ENCODE data around the gene PROKR2. TPM values are rescaled to one million over a fixed set of nuclear protein-coding genes. Genes with fewer than 3 reads are reported as not detected.

The PROKR2 gene
- 8.6 TPM for total RNA-seq

- peak in 1 of 2 donors; percentile 25 for DNase-seq (ENCODE audit: low spot score in 2 of 2)
- FAIRE-seq, result no peak
These were observed at the start of gene PROKR2 for GRCh38 chr20:5316188-5317158. PROKR2 (minus strand) TSS chr20:5316954; CDS start chr20:5314369, 2,585 bp downstream.

- no peak for FAIRE-seq
- no peak for DNase-seq (ENCODE audit: low spot score in 2 of 2)
These were observed 48.3 kb upstream of the PROKR2 start for GRCh38 chr20:5364997-5365597.

GRCh38 chr20:5364136-5364821, 47.5 kb upstream of the PROKR2 start:
- no peak for FAIRE-seq
- DNase-seq (ENCODE audit: low spot score in 2 of 2), result no peak

- FAIRE-seq (no peak), DNase-seq (ENCODE audit: low spot score in 2 of 2) (no peak)
These were observed 46.0 kb upstream of the PROKR2 start for GRCh38 chr20:5362771-5363170.

- no peak for DNase-seq (ENCODE audit: low spot score in 2 of 2)
- FAIRE-seq, result no peak
These were observed 44.4 kb upstream of the PROKR2 start for GRCh38 chr20:5361176-5361575.

- DNase-seq (ENCODE audit: low spot score in 2 of 2) (no peak), FAIRE-seq (no peak)
These were observed 41.2 kb upstream of the PROKR2 start for GRCh38 chr20:5357946-5358345.

- DNase-seq (ENCODE audit: low spot score in 2 of 2) (no peak), FAIRE-seq (no peak)
These were observed 40.2 kb upstream of the PROKR2 start for GRCh38 chr20:5356941-5357340.

GRCh38 chr20:5354901-5355300, 38.1 kb upstream of the PROKR2 start:
- no peak for FAIRE-seq
- DNase-seq (ENCODE audit: low spot score in 2 of 2), result no peak

- DNase-seq (ENCODE audit: low spot score in 2 of 2) (no peak), FAIRE-seq (no peak)
These were observed 37.1 kb upstream of the PROKR2 start for GRCh38 chr20:5353624-5354496.

GRCh38 chr20:5349448-5349847, 32.7 kb upstream of the PROKR2 start:
- FAIRE-seq (no peak), DNase-seq (ENCODE audit: low spot score in 2 of 2) (no peak)

GRCh38 chr20:5342021-5342420, 25.3 kb upstream of the PROKR2 start:
- FAIRE-seq (no peak), DNase-seq (ENCODE audit: low spot score in 2 of 2) (no peak)

- DNase-seq (ENCODE audit: low spot score in 2 of 2), result no peak
- no peak for FAIRE-seq
These were observed 14.6 kb upstream of the PROKR2 start for GRCh38 chr20:5331340-5331739.

- FAIRE-seq (no peak), DNase-seq (ENCODE audit: low spot score in 2 of 2) (no peak)
These were observed 11.5 kb upstream of the PROKR2 start for GRCh38 chr20:5328268-5328667.

GRCh38 chr20:5327356-5327755, 10.6 kb upstream of the PROKR2 start:
- DNase-seq (ENCODE audit: low spot score in 2 of 2) (no peak), FAIRE-seq (no peak)

- DNase-seq (ENCODE audit: low spot score in 2 of 2), result no peak
- no peak for FAIRE-seq
These were observed 957 bp downstream of the PROKR2 start for GRCh38 chr20:5315807-5316187.

- FAIRE-seq (no peak), DNase-seq (ENCODE audit: low spot score in 2 of 2) (no peak)
These were observed 2.8 kb downstream of the PROKR2 start for GRCh38 chr20:5313916-5314315.

GRCh38 chr20:5312518-5312917, 4.2 kb downstream of the PROKR2 start:
- no peak for DNase-seq (ENCODE audit: low spot score in 2 of 2)
- FAIRE-seq, result no peak

- DNase-seq (ENCODE audit: low spot score in 2 of 2) (no peak), FAIRE-seq (no peak)
These were observed 6.8 kb downstream of the PROKR2 start for GRCh38 chr20:5309971-5310370.

GRCh38 chr20:5298811-5299210, 17.9 kb downstream of the PROKR2 start:
- no peak for DNase-seq (ENCODE audit: low spot score in 2 of 2)

GRCh38 chr20:5297280-5298004, 19.3 kb downstream of the PROKR2 start:
- no peak for DNase-seq (ENCODE audit: low spot score in 2 of 2)
- FAIRE-seq, result no peak

More at GRCh38 chr20:5298811-5299210, 17.9 kb downstream of the PROKR2 start:
- FAIRE-seq, result no peak
